ENCODE measurements around the gene CYS1.
"Not testable (repeated sequence)": the region's sequence is repeated elsewhere in the genome, so short reads cannot be mapped to it uniquely, and the experiment has no call there.

CYS1 gene

GRCh38 chr2:10030798-10031197, 49.4 kb downstream of the CYS1 start:
- not testable (repeated sequence) for DNase-seq (ENCODE audit: low read depth in 2 of 2)

- no peak for DNase-seq (ENCODE audit: low read depth in 2 of 2)
Measured at GRCh38 chr2:10030311-10030736, 49.9 kb downstream of the CYS1 start.

GRCh38 chr2:10029875-10030223, 50.4 kb downstream of the CYS1 start:
- no peak for DNase-seq (ENCODE audit: low read depth in 2 of 2)

- peak; percentile 42 to 50 for DNase-seq (ENCODE audit: low read depth in 2 of 2)
Measured at GRCh38 chr2:10028988-10029874, 51.0 kb downstream of the CYS1 start.

- no peak for DNase-seq (ENCODE audit: low read depth in 2 of 2)
Measured at GRCh38 chr2:10028407-10028987, 51.7 kb downstream of the CYS1 start.

GRCh38 chr2:10027660-10028330, 52.4 kb downstream of the CYS1 start:
- no peak for DNase-seq (ENCODE audit: low read depth in 2 of 2)

GRCh38 chr2:10026940-10027569, 53.2 kb downstream of the CYS1 start:
- DNase-seq (ENCODE audit: low read depth in 2 of 2): no peak

- DNase-seq (ENCODE audit: low read depth in 2 of 2): no peak
Measured at GRCh38 chr2:10022966-10023662, 57.1 kb downstream of the CYS1 start.

- no peak for DNase-seq (ENCODE audit: low read depth in 2 of 2)
Measured at GRCh38 chr2:10022445-10022844, 57.8 kb downstream of the CYS1 start.

- DNase-seq (ENCODE audit: low read depth in 2 of 2): no peak
Measured at GRCh38 chr2:10022041-10022421, 58.2 kb downstream of the CYS1 start.

GRCh38 chr2:10019602-10020400, 60.4 kb downstream of the CYS1 start:
- DNase-seq (ENCODE audit: low read depth in 2 of 2): no peak

- no peak for DNase-seq (ENCODE audit: low read depth in 2 of 2)
Measured at GRCh38 chr2:10019174-10019573, 61.0 kb downstream of the CYS1 start.

GRCh38 chr2:10017313-10017941, 62.8 kb downstream of the CYS1 start:
- no peak for DNase-seq (ENCODE audit: low read depth in 2 of 2)

- no peak for DNase-seq (ENCODE audit: low read depth in 2 of 2)
Measured at GRCh38 chr2:10016802-10017258, 63.4 kb downstream of the CYS1 start.

- no peak for DNase-seq (ENCODE audit: low read depth in 2 of 2)
Measured at GRCh38 chr2:10016001-10016801, 64.0 kb downstream of the CYS1 start.

- DNase-seq (ENCODE audit: low read depth in 2 of 2): not testable (repeated sequence)
Measured at GRCh38 chr2:10015376-10015989, 64.7 kb downstream of the CYS1 start.

- DNase-seq (ENCODE audit: low read depth in 2 of 2): no peak
Measured at GRCh38 chr2:10014418-10015190, 65.6 kb downstream of the CYS1 start.
